ENCODE results near the gene CAMSAP3.

Gene CAMSAP3

DNA sequence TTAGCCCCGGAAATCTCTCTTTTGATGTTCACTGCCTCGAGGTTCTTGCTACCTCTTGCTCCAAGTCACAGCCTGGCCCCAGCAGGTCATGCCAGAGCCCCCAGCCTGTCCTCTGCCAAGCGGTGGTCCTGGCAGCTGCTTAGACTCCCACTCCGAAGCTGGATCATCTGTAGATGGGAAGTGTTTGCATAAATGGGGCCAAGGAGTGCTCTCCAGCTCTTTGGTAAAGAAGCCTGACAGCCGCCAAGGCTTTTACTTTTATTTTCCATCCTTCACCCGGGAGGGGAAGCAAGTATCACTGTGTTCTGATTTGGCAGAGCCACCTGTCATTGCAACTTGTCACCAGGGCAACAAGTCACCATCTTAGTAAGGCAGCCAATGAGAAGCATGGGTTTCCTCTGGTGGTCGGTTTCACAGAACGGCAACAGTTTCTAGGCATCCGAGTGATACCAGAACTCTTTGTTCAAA lies 62.6 kb downstream of the CAMSAP3 start:
- H3K36me3 ChIP-seq (ENCODE audit: control insufficient read depth, insufficient read depth, low read length): no peaks in the 10 kb centered on the region
- no peak overlapping the region for H3K9ac ChIP-seq (ENCODE audit: low read length)
- H3K27ac ChIP-seq (ENCODE audit: low read depth, low read length): no peak overlapping the region
- no peaks in the 10 kb centered on the region for H3K4me1 ChIP-seq (ENCODE audit: control insufficient read depth, insufficient read depth, low read length)
- no peak overlapping the region for H3K4me3 ChIP-seq (ENCODE audit: low read length)
- no peaks in the 10 kb centered on the region for H3K27me3 ChIP-seq (ENCODE audit: control insufficient read depth, insufficient read depth, low read length)

DNA sequence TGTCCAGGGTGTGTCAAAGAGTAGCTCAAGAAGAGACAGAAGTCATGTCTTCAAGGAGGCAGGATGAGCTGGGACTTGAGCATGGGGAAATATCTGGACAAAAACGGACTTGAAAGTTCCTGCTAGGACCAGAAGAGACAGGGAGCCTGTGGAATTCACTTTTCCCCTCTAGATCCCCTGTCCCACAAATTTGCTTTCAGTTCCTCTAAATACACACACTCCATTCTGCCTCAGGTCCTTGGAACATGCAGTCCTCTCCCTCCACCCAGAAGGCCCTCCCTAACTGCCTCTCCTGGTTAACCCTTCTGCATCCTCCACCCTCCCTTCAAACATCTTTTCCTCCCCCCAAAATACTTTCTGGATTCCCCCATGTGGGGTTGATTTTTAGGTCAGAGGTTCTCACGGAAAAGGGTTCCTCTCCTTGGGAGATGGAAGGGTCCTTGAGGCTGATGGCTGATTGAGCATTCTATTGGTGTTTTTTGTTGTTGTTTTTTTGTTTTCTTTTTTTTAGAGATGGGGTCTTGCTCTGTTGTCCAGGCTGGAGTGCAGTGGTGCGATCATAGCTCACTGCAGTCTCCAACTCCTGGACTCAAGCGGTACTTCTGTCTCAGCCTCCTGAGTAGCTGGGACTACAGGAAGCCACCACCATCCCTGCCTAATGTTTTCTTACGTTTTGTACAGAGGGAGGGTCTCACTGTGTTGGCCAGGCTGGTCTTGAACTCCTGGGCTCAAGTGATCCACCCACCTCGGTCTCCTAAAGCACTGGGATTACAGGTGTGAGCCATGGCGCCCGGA lies 66.3 kb downstream of the CAMSAP3 start:
- Histone ChIP-seq H3K27me3 (ENCODE audit: control insufficient read depth, insufficient read depth, low read length) (no peaks in the 10 kb centered on the region), H3K9ac (ENCODE audit: low read length) (no peak overlapping the region), H3K4me1 (ENCODE audit: control insufficient read depth, insufficient read depth, low read length) (no peaks in the 10 kb centered on the region), H3K27ac (ENCODE audit: low read depth, low read length) (no peak overlapping the region), H3K36me3 (ENCODE audit: control insufficient read depth, insufficient read depth, low read length) (no peaks in the 10 kb centered on the region), H3K4me3 (ENCODE audit: low read length) (no peak overlapping the region)

DNA sequence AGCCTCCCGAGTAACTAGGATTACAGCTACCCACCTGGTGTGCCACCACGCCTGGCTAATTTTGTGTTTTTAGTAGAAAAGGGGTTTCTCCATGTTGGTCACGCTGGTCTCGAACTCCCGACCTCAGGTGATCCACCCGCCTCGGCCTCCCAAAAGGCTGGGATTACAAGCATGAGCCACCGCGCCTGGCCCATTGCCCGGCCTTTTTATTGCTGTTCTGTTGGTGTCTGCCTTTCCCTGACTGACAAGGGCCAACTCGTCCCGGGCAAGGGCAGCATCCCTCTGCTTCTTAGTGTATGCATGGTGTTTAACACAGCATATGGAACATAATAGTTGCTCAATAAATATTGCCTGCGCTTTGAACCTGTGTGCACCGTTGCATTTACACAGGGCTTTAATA lies 67.0 kb downstream of the CAMSAP3 start:
- Histone ChIP-seq H3K36me3 (ENCODE audit: control insufficient read depth, insufficient read depth, low read length) (no peaks in the 10 kb centered on the region), H3K4me1 (ENCODE audit: control insufficient read depth, insufficient read depth, low read length) (no peaks in the 10 kb centered on the region), H3K27ac (ENCODE audit: low read depth, low read length) (no peak overlapping the region), H3K4me3 (ENCODE audit: low read length) (no peak overlapping the region), H3K9ac (ENCODE audit: low read length) (no peak overlapping the region), H3K27me3 (ENCODE audit: control insufficient read depth, insufficient read depth, low read length) (no peaks in the 10 kb centered on the region)

DNA sequence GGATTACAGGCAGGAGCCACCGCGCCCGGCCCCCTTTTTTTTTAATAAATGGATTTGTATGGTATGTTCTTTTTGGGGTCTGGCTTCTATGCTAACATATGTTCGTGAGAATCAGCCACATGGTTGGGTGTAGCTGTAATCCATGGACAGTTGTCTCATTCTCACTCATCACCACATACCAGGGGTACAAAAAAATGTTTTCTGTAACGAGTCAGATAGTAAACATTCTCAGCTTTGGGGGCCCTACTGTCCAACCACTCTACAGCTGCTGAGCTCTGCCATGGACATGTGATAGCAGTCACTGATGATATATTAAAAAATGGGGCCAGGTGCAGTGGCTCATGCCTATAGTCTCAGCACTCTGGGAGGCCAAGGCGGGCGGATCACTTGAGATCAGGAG lies 68.0 kb downstream of the CAMSAP3 start:
- Histone ChIP-seq H3K27ac (ENCODE audit: low read depth, low read length) (no peak overlapping the region), H3K36me3 (ENCODE audit: control insufficient read depth, insufficient read depth, low read length) (no peaks in the 10 kb centered on the region), H3K9ac (ENCODE audit: low read length) (no peak overlapping the region), H3K27me3 (ENCODE audit: control insufficient read depth, insufficient read depth, low read length) (no peaks in the 10 kb centered on the region), H3K4me3 (ENCODE audit: low read length) (no peak overlapping the region), H3K4me1 (ENCODE audit: control insufficient read depth, insufficient read depth, low read length) (no peaks in the 10 kb centered on the region)

DNA sequence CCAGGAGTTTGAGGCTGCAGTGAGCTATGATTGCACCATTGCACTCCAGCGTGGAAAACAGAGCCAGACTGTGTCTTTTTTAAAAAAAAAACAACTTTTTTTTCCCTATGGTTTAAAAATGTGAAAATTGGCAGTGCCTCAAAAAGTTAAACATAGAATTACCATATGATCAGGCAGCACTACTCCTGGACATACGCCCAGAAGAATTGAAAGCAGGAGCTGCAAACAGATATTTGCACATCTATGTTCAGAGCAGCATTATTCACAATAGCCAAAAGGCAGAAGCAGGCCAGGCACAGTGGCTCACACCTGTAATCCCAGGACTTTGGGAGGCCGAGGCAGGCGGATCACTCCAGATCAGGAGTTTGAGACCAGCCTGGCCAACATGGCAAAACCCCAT lies 69.4 kb downstream of the CAMSAP3 start:
- Histone ChIP-seq H3K4me1 (ENCODE audit: control insufficient read depth, insufficient read depth, low read length) (no peaks in the 10 kb centered on the region), H3K9ac (ENCODE audit: low read length) (no peak overlapping the region), H3K36me3 (ENCODE audit: control insufficient read depth, insufficient read depth, low read length) (no peaks in the 10 kb centered on the region), H3K4me3 (ENCODE audit: low read length) (no peak overlapping the region), H3K27me3 (ENCODE audit: control insufficient read depth, insufficient read depth, low read length) (no peaks in the 10 kb centered on the region), H3K27ac (ENCODE audit: low read depth, low read length) (no peak overlapping the region)

Data from rectal smooth muscle tissue (tissue), 1 donor.